B cell (primary cell): ENCODE data around the gene FAM124A. TPM values are rescaled to one million over a fixed set of nuclear protein-coding genes. Genes with fewer than 3 reads are reported as not detected.

Experiments
- ATAC-seq: fragments of 200-7000 bp; cut with Tn5 transposase; one replicate; pipeline ENCODE4 v1.10.0; 2021; ENCODE audit warnings: low read depth, mild to moderate bottlenecking, moderate number of reproducible peaks, moderate library complexity
- CTCF ChIA-PET: fragments of 350-600 bp; sonication (Branson Sonifier 250); formaldehyde crosslinking; loops from one replicate; lab custom pipeline; 2021; ENCODE audit warnings: antibody characterized with exemption, inconsistent platforms; lab: Charles Lee
- POLR2A ChIA-PET: fragments of 350-600 bp; sonication (Branson Sonifier 250); formaldehyde crosslinking; loops from one replicate; lab custom pipeline; 2021; ENCODE audit warnings: antibody characterized with exemption; lab: Charles Lee
- DNase-seq: peaks from one replicate; pipeline ENCODE4 v3.0.0; 2013
- H2AFZ ChIP-seq: 2 replicates; pipeline ENCODE4 v1.6.1; 2012; ENCODE audit warnings: mild to moderate bottlenecking, low read depth, low read length; ENCODE audit not compliant: insufficient read depth, poor library complexity, severe bottlenecking
- H3K27ac ChIP-seq, 2 donors: 1 replicate in 1 of 2; 2 replicates in 1 of 2; pipeline ENCODE4 v1.5.1; 2012 to 2013; ENCODE audit warnings: low read length in 2 of 2, mild to moderate bottlenecking in 2 of 2, moderate library complexity in 1 of 2
- H3K27me3 ChIP-seq, 4 experiments: fragments of 200-600 bp in 1 of 4; sonication (generic) in 1 of 4; replicated peaks in 1 of 4; 1 replicate in 2 of 4; 2 replicates in 2 of 4; pipeline versions ENCODE4 v1.6.1 to v1.7.0; 2013 to 2016; ENCODE audit warnings: low read length in 3 of 4, mild to moderate bottlenecking in 2 of 4, mixed read lengths in 1 of 4, moderate library complexity in 1 of 4; ENCODE audit not compliant: insufficient read depth in 4 of 4, control insufficient read depth in 3 of 4; ENCODE audit errors: control extremely low read depth in 1 of 4
- H3K36me3 ChIP-seq, 2 experiments: replicated peaks in 1 of 2; 1 replicate in 1 of 2; 2 replicates in 1 of 2; pipeline versions ENCODE4 v1.6.1 to v1.7.1; 2013; ENCODE audit warnings: low read length in 1 of 2; ENCODE audit not compliant: insufficient read depth in 2 of 2, control insufficient read depth in 1 of 2; ENCODE audit errors: control extremely low read depth in 1 of 2, extremely low read depth in 1 of 2
- H3K4me1 ChIP-seq, 2 donors: fragments of 200-600 bp in 1 of 2; sonication (generic) in 1 of 2; 1 replicate in 1 of 2; 2 replicates in 1 of 2; pipeline versions ENCODE4 v1.5.1 to v1.6.1; 2013 to 2017; ENCODE audit warnings: low read length in 2 of 2; ENCODE audit not compliant: control insufficient read depth in 2 of 2, insufficient read depth in 2 of 2
- H3K4me2 ChIP-seq: replicated peaks from 2 replicates; pipeline ENCODE3; 2012; ENCODE audit warnings: mild to moderate bottlenecking, low read depth, low read length; ENCODE audit not compliant: poor library complexity, severe bottlenecking
- H3K4me3 ChIP-seq, 5 experiments: fragments of 200-600 bp in 1 of 5; sonication (generic) in 1 of 5; 1 replicate in 3 of 5; 2 replicates in 2 of 5; pipeline versions ENCODE4 v1.5.1 to v1.7.0; 2011 to 2016; ENCODE audit warnings: low read length in 4 of 5, mild to moderate bottlenecking in 4 of 5, low read depth in 2 of 5, control low read depth in 1 of 5, moderate library complexity in 1 of 5; ENCODE audit not compliant: insufficient read depth in 1 of 5; ENCODE audit errors: control extremely low read depth in 1 of 5, extremely low read depth in 1 of 5
- H3K79me2 ChIP-seq: fragments of 200-600 bp; sonication (generic); one replicate; pipeline ENCODE4 v1.6.0; 2016; ENCODE audit warnings: low read length; ENCODE audit not compliant: control insufficient read depth, insufficient read depth
- H3K9ac ChIP-seq: fragments of 200-600 bp; sonication (generic); 2 replicates; pipeline ENCODE4 v1.6.1; 2017; ENCODE audit warnings: mild to moderate bottlenecking, low read length, moderate library complexity
- H3K9me3 ChIP-seq, 3 donors: one replicate each; pipeline versions ENCODE4 v1.6.1 to v1.7.1; 2013; ENCODE audit warnings: low read length in 2 of 3; ENCODE audit not compliant: control insufficient read depth in 2 of 3, insufficient read depth in 1 of 3; ENCODE audit errors: control extremely low read depth in 1 of 3
- H4K20me1 ChIP-seq: 2 replicates; pipeline ENCODE4 v1.6.0; 2012; ENCODE audit warnings: mild to moderate bottlenecking, low read length; ENCODE audit not compliant: insufficient read depth, control insufficient read depth, poor library complexity, severe bottlenecking
- H3K27ac Mint-ChIP-seq: one replicate; pipeline ENCODE4 v1.8.0; 2021; ENCODE audit warnings: mixed read lengths
- H3K27me3 Mint-ChIP-seq: one replicate; pipeline ENCODE4 v1.8.0; 2021; ENCODE audit warnings: mixed read lengths
- H3K4me1 Mint-ChIP-seq: one replicate; pipeline ENCODE4 v1.8.0; 2021; ENCODE audit warnings: mixed read lengths
- H3K4me3 Mint-ChIP-seq: one replicate; pipeline ENCODE4 v1.8.0; 2021; ENCODE audit warnings: mixed read lengths
- H3K9me3 Mint-ChIP-seq: one replicate; pipeline ENCODE4 v1.8.0; 2022; ENCODE audit warnings: mixed read lengths; ENCODE audit not compliant: insufficient read depth
- EZH2 ChIP-seq: IDR thresholded peaks from 2 replicates; pipeline ENCODE4 v1.6.1; 2012; ENCODE audit warnings: borderline replicate concordance, low read depth, mild to moderate bottlenecking, moderate library complexity, low read length; ENCODE audit not compliant: insufficient read depth, poor library complexity, severe bottlenecking
- WGBS: methylation state at CpG from one replicate; pipeline ENCODE4 v1.1.5; 2013; ENCODE audit warnings: missing lambda C conversion rate; ENCODE audit not compliant: insufficient coverage; 5-methylcytosine and 5-hydroxymethylcytosine counted together
- intact Hi-C: fragments of 100-400 bp; cut with micrococcal nuclease; formaldehyde crosslinking; loops from one replicate; pipeline ENCODE4 v1.10.0; 2022
- polyA plus RNA-seq: library from polyadenylated mRNA; depleted of rRNA; stranded (reverse); fragments of >200 nt; gene quantifications from 2 replicates; pipeline ENCODE4 v1.2.3, GENCODE V29; 2012
- total RNA-seq, 2 donors: library from RNA; stranded (reverse); fragments of 120-200 nt in 1 of 2; gene quantifications; 1 replicate in 1 of 2; 2 replicates in 1 of 2; pipeline versions ENCODE4 v1.2.3 to v1.2.4, GENCODE V29; 2013 to 2022
- TF ChIP-seq, protein P1 (sequence below): fragments of 200-600 bp; IDR thresholded peaks from one replicate; pipeline ENCODE4 v1.8.0; 2022; ENCODE audit warnings: antibody characterized with exemption, mild to moderate bottlenecking

Gene FAM124A
- total and polyA plus RNA-seq, 2 donors (not counting 1 experiment from before 2014, with no cell fraction given) = 0.09 to 0.39 TPM

DNA sequence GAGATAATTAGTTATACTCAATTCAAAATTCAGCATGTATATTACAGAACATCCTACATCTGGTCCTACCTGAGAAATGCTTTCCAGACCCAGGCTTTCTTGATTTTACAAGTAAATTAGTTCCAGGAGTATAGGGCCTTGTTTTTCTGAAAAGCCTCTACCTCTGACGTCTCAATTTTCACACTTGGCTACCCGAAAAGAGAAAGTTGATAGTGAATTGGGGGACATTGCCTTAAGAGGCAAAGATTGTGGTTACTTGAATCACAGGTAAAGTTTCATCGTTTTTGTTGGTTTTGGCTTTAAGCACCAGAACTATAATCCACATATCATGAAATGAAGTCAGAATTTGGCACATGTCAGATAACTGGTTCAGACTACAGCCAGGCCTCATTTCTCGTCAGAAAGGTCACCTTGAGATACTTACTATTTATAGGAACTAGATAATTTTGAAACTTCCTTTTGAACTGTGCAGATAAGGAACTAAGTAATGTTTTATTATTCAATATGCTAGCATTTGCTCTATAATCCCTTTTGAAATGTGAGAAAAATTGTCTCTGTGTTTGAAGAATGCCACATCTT, 30.8 kb downstream of the FAM124A start:
- Histone ChIP-seq H2AFZ (peak overlapping the region; percentile 62), H3K4me3 (no peak overlapping the region), H3K4me2 (peak overlapping the region; percentile 38), H3K4me1 (peaks cover 15 to 16% of the 10 kb centered on the region in 2 donors), H3K79me2 (no peaks in the 10 kb centered on the region), H3K9me3 (no peaks in the 10 kb centered on the region), H3K36me3 (no peaks in the 10 kb centered on the region), H3K27ac (peak overlapping the region in 1 of 2 donors; percentile 70), H3K9ac (no peak overlapping the region), H3K27me3 (no peaks in the 10 kb centered on the region), H4K20me1 (no peaks in the 10 kb centered on the region)
- Mint-ChIP-seq H3K4me1 (peaks cover 19% of the 10 kb centered on the region), H3K27me3 (no peaks in the 10 kb centered on the region), H3K9me3 (no peaks in the 10 kb centered on the region), H3K27ac (peak overlapping the region; percentile 71), H3K4me3 (peak overlapping the region; percentile 35)
- TF ChIP-seq, protein P1, sequence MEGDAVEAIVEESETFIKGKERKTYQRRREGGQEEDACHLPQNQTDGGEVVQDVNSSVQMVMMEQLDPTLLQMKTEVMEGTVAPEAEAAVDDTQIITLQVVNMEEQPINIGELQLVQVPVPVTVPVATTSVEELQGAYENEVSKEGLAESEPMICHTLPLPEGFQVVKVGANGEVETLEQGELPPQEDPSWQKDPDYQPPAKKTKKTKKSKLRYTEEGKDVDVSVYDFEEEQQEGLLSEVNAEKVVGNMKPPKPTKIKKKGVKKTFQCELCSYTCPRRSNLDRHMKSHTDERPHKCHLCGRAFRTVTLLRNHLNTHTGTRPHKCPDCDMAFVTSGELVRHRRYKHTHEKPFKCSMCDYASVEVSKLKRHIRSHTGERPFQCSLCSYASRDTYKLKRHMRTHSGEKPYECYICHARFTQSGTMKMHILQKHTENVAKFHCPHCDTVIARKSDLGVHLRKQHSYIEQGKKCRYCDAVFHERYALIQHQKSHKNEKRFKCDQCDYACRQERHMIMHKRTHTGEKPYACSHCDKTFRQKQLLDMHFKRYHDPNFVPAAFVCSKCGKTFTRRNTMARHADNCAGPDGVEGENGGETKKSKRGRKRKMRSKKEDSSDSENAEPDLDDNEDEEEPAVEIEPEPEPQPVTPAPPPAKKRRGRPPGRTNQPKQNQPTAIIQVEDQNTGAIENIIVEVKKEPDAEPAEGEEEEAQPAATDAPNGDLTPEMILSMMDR = no peak
- no peak for TF ChIP-seq EZH2
- intact Hi-C loops = no loop called here
- WGBS = no CpG with 5 or more reads among the region's 4 CpGs
- DNase-seq (peak; percentile 12), ATAC-seq (peak; percentile 28)
- ChIA-PET CTCF (interaction anchor here (1.3 to 1.5 kb wide), 2 partner anchors 35 to 544 kb away, joined by 4 to 5 read pairs; no protein-coding TSS in a partner anchor), POLR2A (no interaction called here)

- H2AFZ ChIP-seq = no peak overlapping the region
- no peak overlapping the region for H3K27ac Mint-ChIP-seq
- no peak overlapping the region for H3K4me3 Mint-ChIP-seq
- no peaks in the 10 kb centered on the region for H3K27me3 ChIP-seq
- peaks cover 19% of the 10 kb centered on the region for H3K4me1 Mint-ChIP-seq
- ChIA-PET CTCF (no interaction called here), POLR2A (no interaction called here)
- peaks cover 4% of the 10 kb centered on the region for H3K27me3 Mint-ChIP-seq
- no peak overlapping the region for H3K27ac ChIP-seq
- H4K20me1 ChIP-seq = no peaks in the 10 kb centered on the region
- no peak overlapping the region for H3K4me3 ChIP-seq
- no peaks in the 10 kb centered on the region for H3K9me3 Mint-ChIP-seq
- ATAC-seq (no peak), DNase-seq (no peak)
- no peaks in the 10 kb centered on the region for H3K9me3 ChIP-seq
- no peaks in the 10 kb centered on the region for H3K79me2 ChIP-seq
- H3K36me3 ChIP-seq = no peaks in the 10 kb centered on the region
- TF ChIP-seq, protein P1 = no peak
- no peak for TF ChIP-seq EZH2
- intact Hi-C loops = no loop called here
- no peak overlapping the region for H3K9ac ChIP-seq
- 100% methylated on average over 1 of the region's 1 CpG for WGBS
- no peak overlapping the region for H3K4me2 ChIP-seq
- H3K4me1 ChIP-seq = peaks cover 15 to 16% of the 10 kb centered on the region in 2 donors
These were observed 33.4 kb downstream of the FAM124A start for GRCh38 chr13:51255556-51255955.
